ENCODE measurements around the gene AP3D1. TPM values are rescaled to one million over a fixed set of nuclear protein-coding genes. Genes with fewer than 3 reads are reported as not detected.

The AP3D1 gene
- total RNA-seq, 1 donor = 121 TPM

- no peaks in the 10 kb centered on the region for H3K4me1 ChIP-seq (ENCODE audit: insufficient read depth, low read length)
- H4K20me1 ChIP-seq (ENCODE audit: insufficient read depth, low read length) = no peaks in the 10 kb centered on the region
- no peaks in the 10 kb centered on the region for H3K27me3 ChIP-seq (ENCODE audit: insufficient read depth, low read length)
- H3K27ac ChIP-seq (ENCODE audit: low read depth, low read length) = no peak overlapping the region
- no peak for TF ChIP-seq CTCF (IDR thresholded peaks at IDR 0.05; ENCODE audit: extremely low read depth, low read depth, low read length)
- peaks cover 19% of the 10 kb centered on the region for H3K79me2 ChIP-seq (ENCODE audit: insufficient read depth, low read length)
- H3K4me2 ChIP-seq (ENCODE audit: insufficient read depth, low read length) = no peak overlapping the region
- no peak overlapping the region for H2AFZ ChIP-seq (ENCODE audit: low read length)
- H3K9me3 ChIP-seq (ENCODE audit: low read depth, low read length) = no peaks in the 10 kb centered on the region
- peak; percentile 71 for DNase-seq (ENCODE audit: insufficient read length, low spot score, missing footprints)
- peaks cover 37% of the 10 kb centered on the region for H3K36me3 ChIP-seq (ENCODE audit: insufficient read depth, low read length)
- no peak overlapping the region for H3K4me3 ChIP-seq (ENCODE audit: insufficient read depth, low read length)
These were observed 73.3 kb downstream of the AP3D1 start for GRCh38 chr19:2077833-2078619.

GRCh38 chr19:2077398-2077797, 74.0 kb downstream of the AP3D1 start:
- TF ChIP-seq CTCF (IDR thresholded peaks at IDR 0.05; ENCODE audit: extremely low read depth, low read depth, low read length) = no peak
- Histone ChIP-seq H3K4me1 (ENCODE audit: insufficient read depth, low read length) (no peaks in the 10 kb centered on the region), H3K27me3 (ENCODE audit: insufficient read depth, low read length) (no peaks in the 10 kb centered on the region), H2AFZ (ENCODE audit: low read length) (no peak overlapping the region), H3K9me3 (ENCODE audit: low read depth, low read length) (no peaks in the 10 kb centered on the region), H3K79me2 (ENCODE audit: insufficient read depth, low read length) (peaks cover 17% of the 10 kb centered on the region), H3K4me3 (ENCODE audit: insufficient read depth, low read length) (no peak overlapping the region), H3K4me2 (ENCODE audit: insufficient read depth, low read length) (no peak overlapping the region), H3K27ac (ENCODE audit: low read depth, low read length) (no peak overlapping the region), H4K20me1 (ENCODE audit: insufficient read depth, low read length) (no peaks in the 10 kb centered on the region), H3K36me3 (ENCODE audit: insufficient read depth, low read length) (peaks cover 43% of the 10 kb centered on the region)
- DNase-seq (ENCODE audit: insufficient read length, low spot score, missing footprints) = peak; percentile 65

GRCh38 chr19:2076526-2076944, 74.8 kb downstream of the AP3D1 start:
- H3K79me2 ChIP-seq (ENCODE audit: insufficient read depth, low read length) = peaks cover 8% of the 10 kb centered on the region
- H3K9me3 ChIP-seq (ENCODE audit: low read depth, low read length) = no peaks in the 10 kb centered on the region
- H3K4me2 ChIP-seq (ENCODE audit: insufficient read depth, low read length) = no peak overlapping the region
- H4K20me1 ChIP-seq (ENCODE audit: insufficient read depth, low read length) = no peaks in the 10 kb centered on the region
- peak; percentile 47 for DNase-seq (ENCODE audit: insufficient read length, low spot score, missing footprints)
- no peaks in the 10 kb centered on the region for H3K4me1 ChIP-seq (ENCODE audit: insufficient read depth, low read length)
- H3K4me3 ChIP-seq (ENCODE audit: insufficient read depth, low read length) = no peak overlapping the region
- H3K27ac ChIP-seq (ENCODE audit: low read depth, low read length) = no peak overlapping the region
- H3K27me3 ChIP-seq (ENCODE audit: insufficient read depth, low read length) = no peaks in the 10 kb centered on the region
- no peak for TF ChIP-seq CTCF (IDR thresholded peaks at IDR 0.05; ENCODE audit: extremely low read depth, low read depth, low read length)
- H3K36me3 ChIP-seq (ENCODE audit: insufficient read depth, low read length) = peaks cover 46% of the 10 kb centered on the region
- H2AFZ ChIP-seq (ENCODE audit: low read length) = no peak overlapping the region

GRCh38 chr19:2072757-2073551, 78.4 kb downstream of the AP3D1 start:
- Histone ChIP-seq H3K4me3 (ENCODE audit: insufficient read depth, low read length) (no peak overlapping the region), H3K4me2 (ENCODE audit: insufficient read depth, low read length) (no peak overlapping the region), H3K27ac (ENCODE audit: low read depth, low read length) (no peak overlapping the region), H3K27me3 (ENCODE audit: insufficient read depth, low read length) (no peaks in the 10 kb centered on the region), H3K36me3 (ENCODE audit: insufficient read depth, low read length) (peaks cover 32% of the 10 kb centered on the region), H4K20me1 (ENCODE audit: insufficient read depth, low read length) (no peaks in the 10 kb centered on the region), H3K79me2 (ENCODE audit: insufficient read depth, low read length) (no peaks in the 10 kb centered on the region), H3K9me3 (ENCODE audit: low read depth, low read length) (no peaks in the 10 kb centered on the region), H3K4me1 (ENCODE audit: insufficient read depth, low read length) (no peaks in the 10 kb centered on the region), H2AFZ (ENCODE audit: low read length) (no peak overlapping the region)
- DNase-seq (ENCODE audit: insufficient read length, low spot score, missing footprints) = peak; percentile 25
- no peak for TF ChIP-seq CTCF (IDR thresholded peaks at IDR 0.05; ENCODE audit: extremely low read depth, low read depth, low read length)
